Mesenteric fat pad (tissue), 1 donor: ENCODE measurements around the gene PDZD8. TPM values are rescaled to one million over a fixed set of nuclear protein-coding genes. Genes with fewer than 3 reads are reported as not detected.

Experiments
- total RNA-seq: library from RNA; stranded (reverse); fragmentation: NEBNext Ultra II Directional; extraction: Animal tissue kit (Norgen Biotek cat#: 25700); gene quantifications from one replicate; pipeline ENCODE4 v1.2.1, GENCODE V29; 2021
- donor health status: DM: yes; HTN: yes; CAD: no.

PDZD8 gene
- total RNA-seq, 1 donor from 2014 or later = 36.7 TPM

Other genes with a start within 250 kb of the PDZD8 start
- not detected for gene VAX1, start 237.2 kb downstream of the PDZD8 start, total RNA-seq
- not detected for gene KCNK18, start 178.0 kb downstream of the PDZD8 start, total RNA-seq
- gene SLC18A2, start 134.3 kb downstream of the PDZD8 start, total RNA-seq = 0.42 TPM
- gene EMX2, start 167.3 kb upstream of the PDZD8 start, total RNA-seq = 2.4 TPM